ENCODE results near the gene GDF9.

- TF ChIP-seq, protein P1, sequence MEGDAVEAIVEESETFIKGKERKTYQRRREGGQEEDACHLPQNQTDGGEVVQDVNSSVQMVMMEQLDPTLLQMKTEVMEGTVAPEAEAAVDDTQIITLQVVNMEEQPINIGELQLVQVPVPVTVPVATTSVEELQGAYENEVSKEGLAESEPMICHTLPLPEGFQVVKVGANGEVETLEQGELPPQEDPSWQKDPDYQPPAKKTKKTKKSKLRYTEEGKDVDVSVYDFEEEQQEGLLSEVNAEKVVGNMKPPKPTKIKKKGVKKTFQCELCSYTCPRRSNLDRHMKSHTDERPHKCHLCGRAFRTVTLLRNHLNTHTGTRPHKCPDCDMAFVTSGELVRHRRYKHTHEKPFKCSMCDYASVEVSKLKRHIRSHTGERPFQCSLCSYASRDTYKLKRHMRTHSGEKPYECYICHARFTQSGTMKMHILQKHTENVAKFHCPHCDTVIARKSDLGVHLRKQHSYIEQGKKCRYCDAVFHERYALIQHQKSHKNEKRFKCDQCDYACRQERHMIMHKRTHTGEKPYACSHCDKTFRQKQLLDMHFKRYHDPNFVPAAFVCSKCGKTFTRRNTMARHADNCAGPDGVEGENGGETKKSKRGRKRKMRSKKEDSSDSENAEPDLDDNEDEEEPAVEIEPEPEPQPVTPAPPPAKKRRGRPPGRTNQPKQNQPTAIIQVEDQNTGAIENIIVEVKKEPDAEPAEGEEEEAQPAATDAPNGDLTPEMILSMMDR (conservative IDR thresholded peaks at IDR 0.05): no peak
- TF ChIP-seq EZH2 (IDR thresholded peaks at IDR 0.05; ENCODE audit: low read depth): no peak
Measured at GRCh38 chr5:132825834-132826391, 40.4 kb downstream of the GDF9 start.

Measured in PC-9 (cell line).